ENCODE data around the gene ASB3.
"Not testable (repeated sequence)": the region's sequence is repeated elsewhere in the genome, so short reads cannot be mapped to it uniquely, and the experiment has no call there.

ASB3 gene, protein sequence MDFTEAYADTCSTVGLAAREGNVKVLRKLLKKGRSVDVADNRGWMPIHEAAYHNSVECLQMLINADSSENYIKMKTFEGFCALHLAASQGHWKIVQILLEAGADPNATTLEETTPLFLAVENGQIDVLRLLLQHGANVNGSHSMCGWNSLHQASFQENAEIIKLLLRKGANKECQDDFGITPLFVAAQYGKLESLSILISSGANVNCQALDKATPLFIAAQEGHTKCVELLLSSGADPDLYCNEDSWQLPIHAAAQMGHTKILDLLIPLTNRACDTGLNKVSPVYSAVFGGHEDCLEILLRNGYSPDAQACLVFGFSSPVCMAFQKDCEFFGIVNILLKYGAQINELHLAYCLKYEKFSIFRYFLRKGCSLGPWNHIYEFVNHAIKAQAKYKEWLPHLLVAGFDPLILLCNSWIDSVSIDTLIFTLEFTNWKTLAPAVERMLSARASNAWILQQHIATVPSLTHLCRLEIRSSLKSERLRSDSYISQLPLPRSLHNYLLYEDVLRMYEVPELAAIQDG

DNA sequence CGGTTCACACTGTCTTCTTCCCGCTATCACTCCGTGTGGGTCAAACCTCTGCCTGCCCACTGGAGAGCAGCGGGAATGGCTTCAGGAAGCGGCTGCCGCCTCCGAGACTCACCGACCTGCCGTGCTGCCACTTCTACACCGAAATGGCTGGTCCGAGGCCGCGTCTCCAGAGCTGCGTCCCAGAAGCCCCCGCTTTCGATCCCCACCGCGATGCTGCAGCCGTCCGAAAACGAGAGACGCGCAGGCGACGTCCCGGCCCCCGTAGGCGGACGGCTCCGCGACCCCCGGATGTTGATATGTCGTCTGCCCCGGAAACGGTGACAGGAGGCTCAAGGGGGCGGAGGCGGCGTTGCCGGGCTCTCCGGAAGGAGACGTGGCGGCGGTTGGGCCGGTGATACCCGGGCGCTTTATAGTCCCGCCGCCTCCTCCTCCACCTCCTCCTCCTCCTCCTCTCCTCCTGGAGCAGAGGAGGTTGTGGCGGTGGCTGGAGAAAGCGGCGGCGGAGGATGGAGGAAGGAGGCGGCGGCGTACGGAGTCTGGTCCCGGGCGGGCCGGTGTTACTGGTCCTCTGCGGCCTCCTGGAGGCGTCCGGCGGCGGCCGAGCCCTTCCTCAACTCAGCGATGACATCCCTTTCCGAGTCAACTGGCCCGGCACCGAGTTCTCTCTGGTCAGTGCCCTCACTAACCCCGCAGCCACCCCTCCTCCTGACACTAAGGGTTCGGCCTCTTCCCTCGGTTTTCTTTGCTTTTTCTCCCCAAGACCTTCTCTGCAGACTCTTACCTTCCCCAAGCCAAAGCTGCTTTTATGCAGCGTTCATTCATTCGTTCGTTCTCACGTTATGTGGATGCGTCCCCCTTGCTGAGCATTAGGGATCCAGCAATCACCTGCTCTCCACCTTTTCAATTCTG is at the start of gene ASB3, which contains the start of gene ERLEC1:
TSS of gene ASB3 (minus strand) at position 249 of the 909 bp plus-strand sequence. CDS start 21,381 bp downstream, outside the sequence.
TSS of gene ERLEC1 (plus strand) at position 340 of the 909 bp plus-strand sequence. CDS start at position 507, 167 bp downstream.
- peak; percentile 92 for DNase-seq (ENCODE audit: low spot score)

DNA sequence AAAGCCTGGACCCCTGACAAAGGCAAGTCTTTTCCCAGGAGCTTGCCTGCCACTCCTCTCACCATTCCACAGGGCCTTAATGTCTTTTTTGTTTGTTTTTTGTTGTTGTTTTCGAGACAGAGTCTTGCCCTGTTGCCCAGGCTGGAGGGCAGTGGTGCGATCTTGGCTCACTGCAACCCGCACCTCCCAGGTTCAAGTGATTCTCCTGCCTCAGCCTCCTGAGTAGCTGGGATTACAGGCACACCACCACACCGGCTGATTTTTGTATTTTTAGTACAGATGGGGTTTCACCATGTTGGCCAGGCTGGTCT is 43.2 kb upstream of the ASB3 start:
- not testable (repeated sequence) for DNase-seq (ENCODE audit: low spot score)

DNA sequence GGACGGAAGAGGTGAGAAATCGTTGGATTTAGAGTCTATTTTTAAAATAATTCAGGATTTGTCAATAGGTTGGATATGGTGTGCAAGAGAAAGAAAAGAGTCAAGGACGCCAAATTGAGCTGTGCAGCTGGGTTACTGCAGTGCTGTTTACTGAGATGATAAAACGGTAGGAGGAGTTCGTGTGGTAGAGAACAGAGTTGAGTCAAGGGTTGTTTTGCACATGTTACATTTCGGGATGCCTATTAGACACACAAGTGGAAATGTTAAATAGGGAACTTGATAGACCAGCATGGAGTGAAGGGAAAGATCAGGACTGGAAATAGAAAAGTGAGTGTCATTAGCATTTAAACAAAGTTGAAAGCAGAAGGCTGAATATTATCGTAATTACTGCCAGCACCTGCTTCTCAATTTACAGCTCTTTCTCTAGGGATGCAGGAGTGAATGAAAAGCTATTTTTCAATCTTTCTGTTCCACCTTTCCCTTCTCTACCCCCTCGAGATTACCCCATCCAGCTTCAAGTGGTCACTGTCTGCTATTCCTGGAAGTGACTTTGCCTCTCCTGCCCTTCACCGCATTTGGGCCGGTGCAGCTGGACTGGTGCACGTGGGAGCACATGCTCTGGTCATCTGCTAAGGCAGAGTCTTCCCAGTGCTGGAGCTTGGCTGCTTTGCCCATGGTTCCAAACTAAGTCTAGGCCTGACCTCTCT is 42.7 kb upstream of the ASB3 start:
- no peak for DNase-seq (ENCODE audit: low spot score)

DNA sequence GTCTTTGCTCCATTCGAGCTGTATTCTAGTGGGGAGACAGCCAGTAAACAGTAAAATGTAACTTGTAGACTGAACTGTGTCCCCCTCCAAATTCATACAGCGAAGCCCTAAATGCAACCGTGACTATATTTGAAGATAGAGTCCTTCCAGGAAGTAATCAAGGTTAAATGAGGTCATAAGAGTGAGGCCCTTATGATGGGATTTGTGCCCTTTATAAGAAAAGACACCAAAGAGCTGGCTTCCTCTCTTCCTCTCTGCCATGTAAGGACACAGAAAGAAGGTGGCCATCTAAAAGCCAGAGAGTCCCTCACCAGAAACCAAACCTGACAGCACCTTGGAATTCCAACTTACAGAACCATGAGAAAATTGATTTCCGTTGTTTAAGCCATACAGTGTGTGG is 41.6 kb upstream of the ASB3 start:
- no peak for DNase-seq (ENCODE audit: low spot score)

DNA sequence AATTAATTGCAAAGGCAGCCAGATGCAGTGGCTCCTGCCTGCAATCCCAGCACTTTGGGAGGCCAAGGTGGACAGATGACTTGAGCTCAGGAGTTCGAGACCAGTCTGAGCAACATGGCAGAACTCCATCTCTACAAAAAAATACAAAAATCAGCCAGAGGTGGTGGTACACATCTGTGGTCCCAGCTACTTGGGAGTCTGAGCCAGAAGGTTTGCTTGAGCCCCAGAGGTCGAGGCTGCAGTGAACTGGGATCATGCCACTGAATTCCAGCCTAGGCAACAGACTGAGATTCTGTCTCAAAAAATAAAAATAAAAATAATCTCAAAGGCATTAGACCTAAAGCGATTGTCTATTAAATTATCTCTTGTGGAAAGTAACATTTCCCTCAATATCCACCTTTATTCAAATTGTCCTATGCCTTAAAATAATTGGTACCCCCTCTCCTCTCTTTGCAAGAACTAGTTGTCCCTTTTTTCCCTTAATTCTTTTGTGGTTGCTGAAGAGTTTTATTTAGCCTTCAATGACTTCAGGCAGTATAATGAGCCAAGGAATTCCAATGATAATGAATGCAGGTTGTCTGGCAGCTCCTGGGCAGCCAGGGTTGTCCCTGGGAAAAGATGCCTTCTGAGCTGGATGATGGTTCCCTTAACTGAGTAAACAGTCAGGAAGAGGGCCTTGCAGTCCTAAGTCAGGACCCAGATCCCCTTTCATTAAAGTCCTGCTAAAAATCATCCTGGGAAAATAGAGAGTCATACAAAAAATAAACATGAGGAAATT is 40.8 kb upstream of the ASB3 start:
- DNase-seq (ENCODE audit: low spot score) = no peak

DNA sequence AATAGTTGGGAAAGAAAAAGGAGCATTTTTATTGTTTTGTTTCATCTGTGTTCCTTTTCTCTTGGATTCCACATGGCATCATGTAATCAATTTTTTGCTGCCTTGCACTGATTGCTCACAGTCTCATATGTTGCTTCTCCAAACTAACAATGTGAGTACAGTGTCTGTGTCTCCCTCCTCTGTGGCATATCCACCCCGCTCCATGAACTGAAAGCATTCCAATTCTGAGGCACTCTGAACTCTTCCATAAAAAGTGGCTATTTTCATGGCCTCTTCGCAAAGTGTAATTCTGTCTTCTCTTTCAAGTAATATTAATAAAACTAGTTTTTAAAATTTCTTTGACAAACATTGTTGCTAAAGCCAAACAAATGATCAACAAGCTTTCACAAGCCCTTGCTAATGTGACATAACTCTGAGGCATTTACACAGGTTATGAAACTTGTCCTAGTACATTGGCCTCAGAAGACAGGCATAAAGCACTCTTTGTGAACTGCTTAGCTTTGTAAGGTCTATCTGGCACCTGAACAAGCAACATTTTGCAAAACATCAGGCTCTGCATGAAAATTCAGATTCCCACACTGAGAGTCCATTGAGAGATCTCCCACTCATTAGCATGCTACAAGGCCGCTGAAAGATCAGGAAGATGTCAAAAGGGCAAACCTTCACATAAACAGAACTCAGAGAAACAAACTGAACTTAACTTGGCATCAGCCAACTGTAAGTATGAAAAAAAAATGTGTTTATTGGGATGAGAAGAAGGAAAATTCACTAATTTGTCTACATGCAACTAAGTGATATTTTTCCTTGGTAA is 40.0 kb upstream of the ASB3 start:
- no peak for DNase-seq (ENCODE audit: low spot score)

DNA sequence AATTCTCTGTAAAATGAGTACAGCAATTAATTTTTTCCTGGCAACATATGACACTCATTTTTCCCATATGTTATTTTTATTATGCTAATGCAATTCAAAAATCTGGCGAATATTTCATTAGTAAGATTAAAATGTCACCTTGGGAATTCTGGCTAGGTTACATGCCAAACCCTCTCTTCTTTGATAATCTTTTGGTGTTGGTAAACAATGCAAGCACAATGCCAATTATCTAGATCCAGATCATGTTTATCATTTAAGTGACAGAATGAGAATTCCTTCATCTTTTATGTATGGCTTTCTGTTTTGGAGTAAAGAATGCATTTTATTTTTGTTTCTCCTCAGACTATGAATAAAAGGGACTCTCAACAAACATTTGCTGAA is 39.3 kb upstream of the ASB3 start:
- DNase-seq (ENCODE audit: low spot score) = no peak

DNA sequence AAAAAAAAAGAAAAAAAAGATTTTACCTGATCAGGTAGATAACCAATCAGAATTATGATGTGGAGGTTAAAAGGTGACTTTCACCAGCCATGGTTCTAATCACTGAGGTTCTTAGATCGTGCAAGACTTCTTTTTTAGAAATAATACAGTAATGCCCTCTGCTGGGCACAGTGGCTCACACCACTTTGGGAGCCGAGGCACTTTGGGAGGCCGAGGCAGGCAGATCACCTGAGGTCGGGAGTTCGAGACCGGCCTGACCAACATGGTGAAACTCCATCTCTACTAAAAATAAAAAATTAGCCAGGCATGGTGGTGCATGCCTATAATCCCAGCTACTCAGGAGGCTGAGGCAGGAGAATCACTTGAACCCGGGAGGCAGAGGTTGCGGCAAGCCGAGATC is 36.9 kb upstream of the ASB3 start:
- DNase-seq (ENCODE audit: low spot score) = peak; percentile 17

DNA sequence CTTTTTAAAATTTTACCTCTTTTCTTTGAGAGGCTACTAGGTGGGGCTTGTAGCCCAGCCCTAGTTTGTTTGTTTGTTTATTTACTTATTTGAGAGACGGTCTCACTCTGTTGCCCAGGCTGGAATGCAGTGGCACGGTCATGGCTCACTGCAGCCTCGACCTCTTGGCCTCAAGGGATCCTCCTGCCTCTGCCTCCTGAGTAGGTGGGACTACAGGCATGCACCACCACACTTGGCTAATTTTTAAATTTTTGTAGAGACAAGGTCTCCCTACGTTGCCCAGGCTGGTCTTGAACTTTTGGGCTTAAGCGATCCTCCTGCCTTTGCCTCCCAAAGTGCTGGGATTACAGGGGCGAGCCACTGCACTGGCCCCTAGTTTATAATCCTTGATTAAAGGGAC is 35.1 kb upstream of the ASB3 start:
- no peak for DNase-seq (ENCODE audit: low spot score)

DNA sequence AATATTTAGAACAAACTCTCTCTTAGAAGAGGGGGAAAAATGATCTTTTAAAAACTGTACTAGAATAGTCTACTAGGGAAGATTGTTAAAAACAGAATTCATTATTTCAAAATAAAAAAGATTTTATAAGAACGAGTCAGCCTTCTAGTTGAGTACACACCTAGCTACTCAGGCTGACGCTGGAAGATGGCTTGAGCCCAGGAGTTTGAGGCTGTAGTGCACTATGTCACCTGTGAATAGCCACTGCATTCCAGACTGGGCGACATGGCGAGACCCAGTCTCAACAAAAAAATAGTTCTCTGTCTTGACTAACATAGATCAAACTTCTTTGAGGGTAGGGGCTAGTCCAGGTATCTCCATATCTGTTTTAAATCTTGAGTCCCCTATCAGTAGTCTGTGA is 34.0 kb upstream of the ASB3 start:
- DNase-seq (ENCODE audit: low spot score) = no peak

DNA sequence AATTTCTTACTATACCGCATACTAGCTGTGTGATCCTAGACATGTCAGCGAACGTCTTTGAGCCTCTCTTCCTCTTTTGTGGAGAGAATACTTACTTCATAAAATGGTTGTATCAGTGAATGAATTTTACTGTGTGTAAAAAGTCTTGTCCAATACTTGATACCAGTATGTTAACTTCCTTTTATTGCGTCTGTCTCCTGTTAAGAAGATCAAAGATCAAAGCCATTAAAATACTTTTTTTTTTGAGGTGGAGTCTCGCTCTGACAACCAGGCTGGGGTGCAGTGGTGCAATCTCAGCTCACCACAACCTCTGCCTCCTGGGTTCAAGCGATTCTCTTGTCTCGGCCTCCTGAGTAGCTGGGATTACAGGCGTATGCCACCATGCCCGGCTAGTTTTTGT is 33.3 kb upstream of the ASB3 start:
- DNase-seq (ENCODE audit: low spot score) = no peak

DNA sequence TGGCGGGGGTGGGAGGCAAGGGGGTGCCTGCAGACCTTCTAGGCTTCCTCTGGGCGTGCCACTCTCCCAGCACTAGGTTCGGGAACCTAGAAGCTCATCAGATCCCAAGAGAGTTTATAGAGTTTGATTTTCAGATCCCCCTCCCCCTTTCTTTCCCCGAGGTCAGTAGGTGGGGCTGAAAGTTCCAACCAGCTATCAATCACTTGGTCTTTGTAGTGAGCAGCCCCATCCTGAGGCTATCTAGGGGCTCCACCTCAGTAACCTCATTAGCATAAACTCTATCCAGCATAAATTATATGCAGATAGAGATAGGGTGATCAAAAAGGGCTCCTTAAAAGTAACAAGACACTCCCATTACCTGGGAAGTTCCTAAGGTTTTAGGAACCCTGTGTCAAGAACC is 32.9 kb upstream of the ASB3 start:
- no peak for DNase-seq (ENCODE audit: low spot score)

DNA sequence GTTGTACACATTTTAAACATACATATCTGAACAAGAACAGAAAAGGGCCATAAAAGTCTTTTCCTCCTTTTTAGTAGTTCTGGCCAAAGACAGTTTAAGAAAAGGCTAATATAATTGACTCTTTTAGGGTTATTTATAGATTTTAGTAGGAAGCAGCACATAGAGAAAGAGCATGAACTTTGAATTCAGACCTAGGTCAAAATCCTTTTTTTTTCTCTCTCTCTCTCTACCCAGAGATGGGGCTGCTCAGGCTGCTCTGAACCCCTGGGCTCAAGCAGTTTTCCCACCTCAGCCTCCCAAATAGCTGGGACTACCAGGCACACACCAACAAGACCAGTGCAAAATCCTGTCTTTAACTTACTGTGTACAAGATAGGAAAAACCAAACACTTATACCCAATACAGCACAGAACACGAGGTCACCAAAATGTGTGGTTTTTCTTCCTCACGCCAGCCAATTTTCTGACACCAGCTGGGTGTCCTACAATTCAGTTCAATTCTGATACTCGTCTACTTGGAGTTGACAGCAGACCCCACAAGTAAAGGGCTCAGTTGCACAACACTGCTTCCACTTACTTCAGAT is 32.2 kb upstream of the ASB3 start:
- DNase-seq (ENCODE audit: low spot score) = no peak

DNA sequence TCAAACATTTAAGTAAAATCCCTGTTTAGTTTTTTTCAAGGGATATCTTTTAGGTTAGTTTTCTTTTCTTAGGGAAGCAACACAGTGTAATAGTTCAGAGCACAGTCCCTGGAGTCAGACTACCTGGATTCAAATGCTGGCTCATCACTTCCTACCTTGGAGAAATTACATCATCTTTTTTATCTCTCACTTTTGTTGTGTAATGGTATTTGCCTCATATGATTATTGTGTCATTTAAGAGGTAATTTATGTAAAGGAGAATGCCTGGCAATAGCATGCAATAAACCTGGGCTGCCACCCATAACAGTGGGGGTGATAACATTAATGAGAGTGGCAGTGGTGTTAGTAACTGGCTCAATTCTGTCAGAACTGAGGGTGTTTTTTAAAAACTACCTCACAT is 26.4 kb upstream of the ASB3 start:
- no peak for DNase-seq (ENCODE audit: low spot score)

DNA sequence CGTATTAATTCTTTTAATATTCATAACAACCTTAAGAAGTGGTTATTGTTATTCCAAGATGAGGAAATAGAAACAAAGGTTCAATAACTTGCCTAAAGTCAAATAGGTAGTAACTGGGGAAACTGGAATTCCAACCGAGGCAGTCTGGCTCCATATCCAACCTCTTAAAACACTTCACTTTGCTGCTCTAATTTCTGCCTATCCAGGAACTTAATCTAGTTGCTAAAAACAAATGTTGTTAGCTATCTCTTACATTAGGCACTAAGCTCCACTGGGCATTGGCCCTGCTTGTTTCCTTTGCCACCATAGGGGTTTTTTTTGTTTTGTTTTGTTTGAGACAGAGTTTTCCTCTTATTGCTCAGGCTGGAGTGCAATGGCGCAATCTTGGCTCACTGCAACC is 24.8 kb upstream of the ASB3 start:
- no peak for DNase-seq (ENCODE audit: low spot score)

DNA sequence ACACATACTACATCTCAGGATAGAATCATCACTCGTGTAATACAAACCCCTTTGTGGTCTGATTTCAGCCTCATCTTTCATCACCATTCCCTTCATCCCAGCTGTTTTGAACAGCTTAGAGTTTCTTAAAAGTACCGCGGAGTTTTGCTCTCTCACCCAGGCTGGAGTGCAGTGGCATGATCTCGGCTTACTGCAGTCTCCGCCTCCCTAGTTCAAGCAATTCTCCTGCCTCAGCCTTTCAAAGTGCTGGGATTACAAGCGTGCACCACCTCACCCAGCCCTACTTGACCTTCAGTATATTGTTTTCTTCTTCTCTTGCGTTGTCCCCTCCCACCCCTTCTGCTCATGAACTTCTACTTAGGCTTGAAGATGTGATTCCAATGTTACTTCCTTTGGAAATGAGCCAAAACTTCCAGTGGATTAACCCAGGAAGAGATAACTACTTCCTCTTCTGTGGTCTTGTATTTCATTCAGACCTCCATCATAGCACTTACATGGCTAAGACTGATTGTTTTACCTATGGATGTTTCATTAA is 15.9 kb upstream of the ASB3 start:
- no peak for DNase-seq (ENCODE audit: low spot score)

DNA sequence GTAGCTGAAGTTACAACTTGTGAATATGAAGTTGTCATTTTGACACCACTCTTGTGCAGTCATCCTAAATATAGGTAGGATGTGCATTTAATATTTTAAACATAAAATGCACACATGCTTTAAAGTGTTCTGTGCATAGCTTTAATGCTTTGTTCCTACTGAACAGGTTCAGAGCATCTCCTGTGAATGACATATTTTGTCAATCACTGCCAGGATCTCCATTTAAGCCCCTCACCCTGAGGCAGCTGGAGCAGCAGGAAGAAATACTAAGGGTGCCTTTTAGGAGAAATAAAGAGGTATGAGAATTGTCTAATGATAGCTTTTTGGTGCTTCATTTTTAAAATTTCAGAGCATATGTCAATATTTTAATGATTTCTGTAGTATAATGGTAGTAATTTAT is 14.8 kb upstream of the ASB3 start:
- DNase-seq (ENCODE audit: low spot score) = no peak

DNA sequence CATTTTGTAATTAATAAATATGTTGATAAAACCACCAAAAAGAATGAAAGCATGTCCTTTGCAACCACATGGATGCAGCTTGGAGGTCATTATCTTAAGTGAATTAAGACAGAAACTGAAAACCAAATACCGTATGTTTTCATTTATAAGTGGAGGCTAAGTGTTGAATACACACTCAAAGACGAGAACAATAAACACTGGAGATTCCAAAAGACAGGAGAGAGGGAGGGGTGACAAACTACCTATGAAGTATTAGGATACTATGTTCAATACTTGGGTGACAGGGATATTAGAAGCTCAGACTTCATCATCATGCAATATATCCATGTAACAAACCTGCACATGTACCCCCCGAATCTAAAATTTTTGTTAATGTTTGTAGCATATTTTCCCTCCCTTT is 7.1 kb upstream of the ASB3 start:
- no peak for DNase-seq (ENCODE audit: low spot score)

DNA sequence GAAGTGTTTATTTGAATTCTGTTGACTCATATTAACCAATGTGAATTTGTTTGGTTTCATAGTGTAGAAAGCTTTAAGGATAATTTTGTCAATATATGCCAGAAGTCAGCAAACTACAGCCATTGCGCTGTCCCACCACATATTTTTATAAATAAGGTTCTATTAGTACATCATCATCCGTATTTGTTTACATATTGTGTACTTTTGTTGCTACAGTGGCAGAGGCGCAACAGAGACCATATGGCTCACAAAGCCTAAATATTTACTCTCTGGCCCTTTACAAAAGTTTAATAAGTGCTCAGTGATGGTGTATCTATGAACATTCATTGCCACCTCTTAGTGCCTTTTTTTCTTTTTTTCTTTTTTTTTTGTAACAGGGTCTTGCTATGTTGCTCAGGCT is 6.5 kb upstream of the ASB3 start:
- DNase-seq (ENCODE audit: low spot score) = no peak

Measured in activated CD4-positive, alpha-beta T cell treated with anti-CD3 and anti-CD28 coated beads, Interleukin-2, Interleukin-4, amounts not matched to agents 100 ng/mL and 50 ng/mL, durations not matched to agents 16 hours and 8 hours (primary cell).